ENCODE measurements around the gene PPP2R1B. TPM values are rescaled to one million over a fixed set of nuclear protein-coding genes. Genes with fewer than 3 reads are reported as not detected.

PPP2R1B gene
- total RNA-seq, 2 experiments from 2014 or later, result 49.4 to 51.1 TPM

DNA sequence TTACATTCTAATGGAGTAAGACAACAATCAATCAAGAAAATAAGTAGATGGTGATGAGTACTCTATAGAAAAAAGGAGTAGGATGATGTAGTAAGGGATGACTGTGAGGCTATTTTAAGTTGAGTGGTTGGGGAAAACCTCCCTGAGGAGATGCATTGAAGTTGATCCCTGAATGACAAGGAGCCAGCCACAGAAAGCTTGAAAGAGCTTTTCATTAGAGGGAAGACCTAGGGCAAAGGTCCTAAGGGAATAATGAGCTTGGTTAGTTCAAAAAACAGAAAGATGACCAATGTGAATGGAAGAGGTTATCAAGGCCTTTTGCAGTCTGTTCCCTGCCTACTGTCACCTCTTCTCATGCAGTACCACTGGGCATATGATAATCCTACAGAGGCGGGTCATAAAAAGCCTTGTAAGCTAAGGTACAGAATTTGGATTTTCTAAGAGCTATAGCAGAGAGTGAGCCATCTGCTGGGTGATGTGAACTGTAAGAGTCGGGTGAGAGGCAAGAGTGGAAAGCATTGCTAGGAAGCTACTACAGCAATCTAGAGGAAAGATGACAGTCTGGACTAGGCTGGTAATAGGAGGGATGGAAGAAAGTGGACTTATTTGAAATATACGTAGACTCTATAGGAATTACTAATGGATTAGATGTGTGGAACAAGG, 3.1 kb downstream of the PPP2R1B start:
- peaks cover 34% of the 10 kb centered on the region for H3K4me1 Mint-ChIP-seq (ENCODE audit: low read depth)
- H3K4me3 Mint-ChIP-seq, result no peak overlapping the region
- intact Hi-C loops (cut with micrococcal nuclease), result loop anchor here (5.0 to 10.0 kb wide), 2 partner anchors 66 to 322 kb away; partner anchors contain the start of genes SDHD and TIMM8B
- ChIA-PET CTCF (interaction anchor here (0.6 to 1.7 kb wide), 6 partner anchors 9 to 168 kb away, joined by 3 to 7 read pairs (median 3); no protein-coding TSS in a partner anchor), POLR2A (interaction anchor here (1.4 kb wide), 1 partner anchor 159 kb away, joined by 3 read pairs; no protein-coding TSS in a partner anchor)
- no peaks in the 10 kb centered on the region for H3K27me3 Mint-ChIP-seq
- H3K36me3 Mint-ChIP-seq, result peaks cover 55% of the 10 kb centered on the region
- no peaks in the 10 kb centered on the region for H3K9me3 Mint-ChIP-seq
- H3K27ac Mint-ChIP-seq, result peak overlapping the region; percentile 24
- no peak for DNase-seq

DNA sequence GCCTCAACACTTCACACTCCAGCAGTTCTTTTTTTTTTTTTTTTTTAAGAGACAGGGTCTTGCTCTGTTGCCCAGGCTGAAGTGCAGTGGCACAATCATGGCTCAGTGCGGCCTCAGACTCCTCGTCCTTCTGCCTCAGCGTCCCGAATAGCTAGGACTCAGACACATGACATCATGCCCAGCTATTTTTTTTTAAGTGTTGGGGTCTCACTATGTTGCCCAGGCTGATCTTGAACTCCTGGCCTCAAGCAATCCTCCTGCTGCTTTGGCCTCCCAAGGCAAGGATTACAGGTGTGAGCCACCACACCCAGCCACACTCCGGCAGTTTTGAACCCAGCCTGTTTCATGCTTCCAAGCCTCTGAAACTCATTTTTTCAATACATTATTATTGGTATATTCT, 3.7 kb downstream of the PPP2R1B start:
- Mint-ChIP-seq H3K9me3 (no peaks in the 10 kb centered on the region), H3K27me3 (no peaks in the 10 kb centered on the region), H3K36me3 (peaks cover 59% of the 10 kb centered on the region), H3K4me3 (no peak overlapping the region), H3K4me1 (ENCODE audit: low read depth) (peaks cover 34% of the 10 kb centered on the region), H3K27ac (no peak overlapping the region)
- intact Hi-C loops (cut with micrococcal nuclease), result loop anchor here (5.0 to 10.0 kb wide), 2 partner anchors 65 to 322 kb away; partner anchors contain the start of genes SDHD and TIMM8B
- DNase-seq, result no peak
- CTCF ChIA-PET, result interaction anchor here (0.9 to 1.7 kb wide), 4 partner anchors 15 to 167 kb away, joined by 3 to 7 read pairs (median 4); no protein-coding TSS in a partner anchor
- POLR2A ChIA-PET, result interaction anchor here (1.4 kb wide), 1 partner anchor 158 kb away, joined by 3 read pairs; no protein-coding TSS in a partner anchor

DNA sequence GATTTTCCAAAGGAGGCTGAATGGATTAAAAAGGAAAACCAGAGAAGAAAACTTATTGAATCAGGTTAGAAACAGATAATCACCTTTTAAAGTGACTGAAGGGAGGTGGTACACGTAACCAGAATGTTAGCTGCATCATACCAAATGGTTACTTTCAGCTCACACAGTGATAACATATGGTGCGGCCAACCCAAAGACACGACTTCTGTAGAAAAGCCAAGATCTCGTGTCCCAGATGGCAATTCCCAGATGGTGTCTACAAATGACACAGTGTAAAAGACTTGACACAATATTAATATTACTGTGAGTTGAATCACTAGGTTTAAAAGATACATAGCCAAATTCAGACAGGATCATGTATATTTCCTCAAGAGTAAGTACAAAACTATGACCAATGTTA, 5.2 kb downstream of the PPP2R1B start:
- peaks cover 26% of the 10 kb centered on the region for H3K4me1 Mint-ChIP-seq (ENCODE audit: low read depth)
- POLR2A ChIA-PET, result no interaction called here
- no peaks in the 10 kb centered on the region for H3K9me3 Mint-ChIP-seq
- CTCF ChIA-PET, result interaction anchor here (1.0 to 2.1 kb wide), 3 partner anchors 17 to 175 kb away, joined by 4 to 6 read pairs (median 4); no protein-coding TSS in a partner anchor
- peaks cover 62% of the 10 kb centered on the region for H3K36me3 Mint-ChIP-seq
- H3K27me3 Mint-ChIP-seq, result no peaks in the 10 kb centered on the region
- DNase-seq, result no peak
- intact Hi-C loops (cut with micrococcal nuclease), result loop anchor here (5.0 to 10.0 kb wide), 2 partner anchors 64 to 324 kb away; partner anchors contain the start of genes SDHD and TIMM8B
- H3K4me3 Mint-ChIP-seq, result no peak overlapping the region
- H3K27ac Mint-ChIP-seq, result no peak overlapping the region

DNA sequence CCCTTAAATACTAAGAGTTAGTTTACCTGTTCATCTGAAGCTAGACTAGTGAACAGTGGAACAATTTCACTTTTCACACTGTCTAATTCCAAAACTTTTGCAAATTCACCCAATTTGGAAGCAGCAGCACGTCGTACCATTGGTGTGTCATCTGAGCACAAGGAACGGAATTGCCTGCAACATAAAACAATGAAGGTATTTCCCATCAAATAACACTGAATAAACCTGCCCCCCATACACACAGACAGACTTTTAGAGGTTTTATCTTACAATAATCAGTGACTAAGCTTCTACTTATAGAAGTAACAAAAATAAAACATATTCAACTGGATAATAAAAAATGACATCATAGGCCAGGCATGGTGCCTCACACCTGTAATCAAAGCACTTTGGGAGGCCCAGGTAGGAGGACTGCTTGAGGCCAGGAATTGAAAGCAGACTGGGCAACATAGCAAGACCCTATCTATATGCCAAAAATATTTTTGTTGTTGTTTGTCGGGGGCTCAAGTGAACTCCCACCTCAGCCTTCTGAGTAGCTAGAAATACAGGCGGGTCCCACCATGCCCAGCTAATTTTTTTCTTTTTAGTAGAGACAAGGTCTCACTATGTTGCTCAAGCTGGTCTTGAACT, 6.3 kb downstream of the PPP2R1B start:
- Mint-ChIP-seq H3K9me3 (no peaks in the 10 kb centered on the region), H3K4me3 (no peak overlapping the region), H3K27me3 (no peaks in the 10 kb centered on the region), H3K36me3 (peaks cover 64% of the 10 kb centered on the region), H3K27ac (no peak overlapping the region), H3K4me1 (ENCODE audit: low read depth) (peaks cover 23% of the 10 kb centered on the region)
- intact Hi-C loops (cut with micrococcal nuclease), result loop anchor here (5.0 to 10.0 kb wide), 2 partner anchors 63 to 325 kb away; partner anchors contain the start of genes SDHD and TIMM8B
- CTCF ChIA-PET, result interaction anchor here (0.6 to 2.1 kb wide), 5 partner anchors 15 to 173 kb away, joined by 3 to 8 read pairs (median 4); no protein-coding TSS in a partner anchor
- no peak for DNase-seq
- POLR2A ChIA-PET, result no interaction called here

DNA sequence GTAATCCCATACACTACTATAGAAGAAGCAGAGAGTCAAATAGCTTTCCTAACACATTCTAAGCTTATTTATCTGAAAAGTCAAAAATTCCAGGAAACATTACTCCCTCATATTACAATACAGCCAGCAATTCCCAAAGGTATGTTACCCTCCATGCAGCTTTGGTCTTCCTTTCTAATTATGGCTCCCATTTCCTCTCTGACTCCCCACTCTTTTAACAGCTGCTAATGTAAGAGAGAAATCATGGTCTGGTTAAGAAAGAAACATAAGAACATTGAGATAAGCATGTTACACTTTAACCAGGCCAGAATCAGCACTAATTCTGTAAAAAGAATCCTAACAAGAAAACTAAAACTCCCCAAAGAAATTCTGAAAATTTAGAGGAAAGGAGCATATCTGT, 6.8 kb downstream of the PPP2R1B start:
- Mint-ChIP-seq H3K9me3 (no peaks in the 10 kb centered on the region), H3K27me3 (no peaks in the 10 kb centered on the region), H3K36me3 (peaks cover 63% of the 10 kb centered on the region), H3K4me3 (no peak overlapping the region), H3K27ac (no peak overlapping the region), H3K4me1 (ENCODE audit: low read depth) (peaks cover 19% of the 10 kb centered on the region)
- no peak for DNase-seq
- ChIA-PET POLR2A (no interaction called here), CTCF (interaction anchor here (0.6 to 2.0 kb wide), 4 partner anchors 14 to 193 kb away, joined by 3 to 8 read pairs (median 3); no protein-coding TSS in a partner anchor)
- intact Hi-C loops (cut with micrococcal nuclease), result no loop called here

DNA sequence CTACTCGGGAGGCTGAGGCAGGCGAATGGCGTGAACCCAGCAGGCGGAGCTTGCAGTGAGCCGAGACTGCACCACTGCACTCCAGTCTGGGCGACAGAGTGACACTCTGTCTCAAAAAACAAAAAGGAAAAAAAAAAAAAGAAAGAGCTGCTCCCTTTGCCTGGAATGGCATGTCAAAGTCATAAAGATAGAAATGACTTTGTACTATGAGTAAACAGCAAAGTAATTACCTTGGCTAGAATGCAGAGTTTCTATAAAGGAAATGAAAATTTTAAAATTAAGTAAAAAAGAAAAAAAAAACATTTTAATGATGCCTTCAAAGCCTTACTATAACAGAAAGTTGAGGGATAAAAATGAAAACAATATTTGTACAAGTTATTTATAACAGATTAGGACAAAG, 10.1 kb downstream of the PPP2R1B start:
- no peak overlapping the region for H3K4me3 Mint-ChIP-seq
- ChIA-PET POLR2A (no interaction called here), CTCF (no interaction called here)
- intact Hi-C loops (cut with micrococcal nuclease), result no loop called here
- peaks cover 54% of the 10 kb centered on the region for H3K36me3 Mint-ChIP-seq
- no peaks in the 10 kb centered on the region for H3K4me1 Mint-ChIP-seq (ENCODE audit: low read depth)
- no peaks in the 10 kb centered on the region for H3K27me3 Mint-ChIP-seq
- H3K27ac Mint-ChIP-seq, result no peak overlapping the region
- H3K9me3 Mint-ChIP-seq, result no peaks in the 10 kb centered on the region
- no peak for DNase-seq

DNA sequence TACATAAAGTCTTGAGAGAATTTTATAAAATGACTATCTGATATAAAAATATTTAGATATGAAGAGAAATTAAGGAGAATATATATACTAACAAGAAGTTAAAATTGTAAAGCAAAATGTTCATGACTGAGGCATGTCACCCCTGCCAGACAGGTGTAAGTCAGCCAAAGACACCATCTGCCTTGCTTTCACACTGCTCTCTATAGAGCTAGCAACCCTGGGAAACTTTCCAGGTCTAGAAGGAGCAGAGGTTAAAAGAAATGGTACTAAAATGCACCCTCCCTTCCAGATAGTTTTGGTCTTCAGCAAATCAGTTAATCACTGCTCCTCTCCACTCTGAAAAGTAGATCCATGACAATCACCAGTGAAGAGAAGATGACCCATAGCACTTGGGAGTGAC, 16.5 kb downstream of the PPP2R1B start:
- H3K4me1 Mint-ChIP-seq (ENCODE audit: low read depth), result no peaks in the 10 kb centered on the region
- intact Hi-C loops (cut with micrococcal nuclease), result no loop called here
- H3K4me3 Mint-ChIP-seq, result no peak overlapping the region
- ChIA-PET CTCF (no interaction called here), POLR2A (no interaction called here)
- H3K27me3 Mint-ChIP-seq, result no peaks in the 10 kb centered on the region
- H3K36me3 Mint-ChIP-seq, result peaks cover 48% of the 10 kb centered on the region
- peaks cover 2% of the 10 kb centered on the region for H3K9me3 Mint-ChIP-seq
- no peak for DNase-seq
- no peak overlapping the region for H3K27ac Mint-ChIP-seq

DNA sequence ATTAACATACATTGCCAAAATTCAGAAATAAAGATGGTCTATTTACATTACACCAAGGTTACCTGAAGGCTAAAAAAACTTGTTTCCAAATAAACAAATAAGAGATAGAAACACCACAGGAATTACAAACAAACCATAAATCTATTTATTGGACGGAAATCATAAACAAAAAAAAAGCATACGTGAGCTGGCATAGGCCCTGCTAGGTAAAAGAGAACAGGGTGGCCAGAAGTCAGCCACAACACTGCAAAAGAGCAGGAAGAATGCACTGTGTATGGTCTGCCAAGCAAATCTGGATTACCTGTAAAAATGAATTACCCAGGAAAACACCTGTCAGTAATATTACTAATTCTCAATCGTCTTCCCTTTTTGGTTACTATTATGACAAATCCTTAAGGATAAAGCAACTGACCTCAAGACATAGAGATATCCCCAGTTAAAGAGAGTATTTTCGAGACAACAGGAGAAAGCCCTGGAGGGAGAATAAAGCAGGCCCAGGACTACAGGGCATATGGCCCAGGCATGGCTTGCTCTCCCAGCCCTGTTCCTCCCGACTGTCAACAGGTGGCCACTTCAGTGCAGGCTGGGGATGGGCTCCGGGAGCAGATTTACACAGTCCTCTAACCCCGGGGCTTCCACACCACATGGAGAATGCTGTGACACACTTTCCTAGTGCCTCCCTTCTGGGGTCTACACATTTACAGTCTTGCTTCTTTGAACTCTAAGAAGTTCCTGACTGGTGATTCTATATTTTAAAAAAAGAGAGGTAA, 18.0 kb downstream of the PPP2R1B start:
- CTCF ChIA-PET, result no interaction called here
- no peak for DNase-seq
- H3K4me3 Mint-ChIP-seq, result no peak overlapping the region
- no peaks in the 10 kb centered on the region for H3K4me1 Mint-ChIP-seq (ENCODE audit: low read depth)
- peaks cover 2% of the 10 kb centered on the region for H3K9me3 Mint-ChIP-seq
- POLR2A ChIA-PET, result interaction anchor here (1.3 kb wide), 1 partner anchor 11 kb away, joined by 3 read pairs; no protein-coding TSS in a partner anchor
- peaks cover 42% of the 10 kb centered on the region for H3K36me3 Mint-ChIP-seq
- no peak overlapping the region for H3K27ac Mint-ChIP-seq
- intact Hi-C loops (cut with micrococcal nuclease), result no loop called here
- no peaks in the 10 kb centered on the region for H3K27me3 Mint-ChIP-seq

DNA sequence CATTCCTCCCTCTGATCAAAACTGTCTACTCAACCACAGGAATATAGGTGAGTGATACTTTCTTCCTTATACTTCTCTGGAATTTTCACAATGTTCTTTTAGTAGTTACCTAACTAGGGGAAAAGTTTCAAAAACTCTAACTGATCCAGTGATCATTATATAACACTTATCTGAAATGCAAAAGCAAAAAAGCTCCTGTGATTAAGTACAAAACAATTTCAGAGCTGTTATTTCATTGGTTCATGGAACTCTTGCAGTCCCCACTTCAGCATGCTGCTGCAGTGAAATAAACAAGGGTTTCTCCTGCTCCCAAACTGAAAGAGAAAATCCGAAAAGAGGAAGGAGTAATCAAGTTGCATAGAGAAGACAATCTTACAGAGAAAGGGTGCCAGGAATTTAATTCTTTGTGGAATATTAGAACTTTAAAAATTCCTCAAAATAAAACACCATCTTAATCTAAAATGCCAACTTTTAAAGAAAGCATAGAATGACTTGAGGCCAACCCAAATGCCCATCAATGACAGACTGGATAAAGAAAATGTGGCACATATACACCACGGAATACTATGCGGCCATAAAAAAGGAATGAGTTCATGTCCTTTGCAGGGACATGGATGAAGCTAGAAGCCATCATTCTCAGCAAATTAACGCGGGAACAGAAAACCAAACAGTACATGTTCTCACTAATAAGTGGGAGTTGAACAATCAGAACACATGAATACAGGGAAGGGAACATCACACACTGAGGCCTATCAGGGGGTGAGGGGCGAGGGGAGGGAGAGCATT, 20.3 kb downstream of the PPP2R1B start:
- CTCF ChIA-PET, result no interaction called here
- intact Hi-C loops (cut with micrococcal nuclease), result no loop called here
- Mint-ChIP-seq H3K4me3 (no peak overlapping the region), H3K27ac (no peak overlapping the region), H3K4me1 (ENCODE audit: low read depth) (no peaks in the 10 kb centered on the region), H3K36me3 (peaks cover 41% of the 10 kb centered on the region), H3K9me3 (peaks cover 2% of the 10 kb centered on the region), H3K27me3 (no peaks in the 10 kb centered on the region)
- POLR2A ChIA-PET, result no interaction called here
- DNase-seq, result no peak

DNA sequence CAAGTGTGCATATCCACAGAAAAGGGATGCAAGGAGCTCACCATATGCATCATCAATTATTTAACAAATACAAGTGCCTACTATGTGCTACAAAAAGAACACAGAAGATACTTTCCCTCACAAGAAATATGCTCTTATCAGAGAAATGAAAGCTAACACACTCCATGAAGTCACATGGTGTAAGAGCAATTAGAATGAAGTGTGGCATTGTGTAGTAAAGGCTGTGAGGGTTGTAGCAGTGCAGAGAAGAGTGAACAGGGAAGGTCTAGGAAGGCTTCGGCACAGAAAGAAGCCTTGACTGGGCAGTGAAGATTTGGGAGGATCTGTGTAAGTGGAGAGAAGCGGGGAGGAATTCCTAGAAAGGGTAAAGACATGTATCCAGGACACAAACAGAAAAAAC, 22.5 kb downstream of the PPP2R1B start:
- peaks cover 2% of the 10 kb centered on the region for H3K9me3 Mint-ChIP-seq
- intact Hi-C loops (cut with micrococcal nuclease), result no loop called here
- H3K4me1 Mint-ChIP-seq (ENCODE audit: low read depth), result no peaks in the 10 kb centered on the region
- H3K4me3 Mint-ChIP-seq, result no peak overlapping the region
- ChIA-PET CTCF (interaction anchor here (1.4 kb wide), 1 partner anchor 32 kb away, joined by 3 read pairs; no protein-coding TSS in a partner anchor), POLR2A (no interaction called here)
- H3K27ac Mint-ChIP-seq, result no peak overlapping the region
- no peak for DNase-seq
- peaks cover 38% of the 10 kb centered on the region for H3K36me3 Mint-ChIP-seq
- no peaks in the 10 kb centered on the region for H3K27me3 Mint-ChIP-seq

DNA sequence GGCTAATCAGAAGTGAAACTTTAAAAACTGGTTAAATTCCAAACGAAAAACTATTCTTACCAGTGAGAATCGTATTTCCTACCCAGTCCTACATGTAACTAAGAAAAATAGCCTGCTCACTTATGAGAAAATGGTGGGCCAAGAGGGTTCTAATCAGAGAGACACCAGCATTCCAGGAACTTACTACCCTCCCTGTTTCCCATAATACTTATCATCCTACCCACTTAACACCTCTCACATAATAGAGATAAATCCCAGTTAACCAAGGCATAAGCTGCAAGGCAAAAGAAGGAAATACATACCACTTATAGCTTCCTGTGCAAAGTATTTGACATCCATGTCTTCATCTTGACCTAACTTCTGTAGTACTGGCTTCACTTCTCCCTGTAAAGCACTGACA, 24.4 kb downstream of the PPP2R1B start:
- H3K36me3 Mint-ChIP-seq, result peaks cover 30% of the 10 kb centered on the region
- peaks cover 2% of the 10 kb centered on the region for H3K9me3 Mint-ChIP-seq
- ChIA-PET CTCF (interaction anchor here (1.5 kb wide), 1 partner anchor 36 kb away, joined by 6 read pairs; no protein-coding TSS in a partner anchor), POLR2A (no interaction called here)
- no peaks in the 10 kb centered on the region for H3K27me3 Mint-ChIP-seq
- DNase-seq, result no peak
- intact Hi-C loops (cut with micrococcal nuclease), result no loop called here
- H3K4me1 Mint-ChIP-seq (ENCODE audit: low read depth), result peaks cover 4% of the 10 kb centered on the region
- H3K4me3 Mint-ChIP-seq, result no peak overlapping the region
- no peak overlapping the region for H3K27ac Mint-ChIP-seq
